VCaP (cell line): ENCODE measurements around the gene C18orf32.

Experiments
- H3K27ac ChIP-seq: fragments of 450-650 bp; 2 replicates; pipeline ENCODE4 v1.5.1; 2017
- CTCF ChIP-seq: fragments of 450-650 bp; conservative IDR thresholded peaks from 2 replicates; pipeline ENCODE4 v1.5.1; 2017; ENCODE audit warnings: mild to moderate bottlenecking, moderate library complexity

The C18orf32 gene

GRCh38 chr18:49473721-49474120 is 13.3 kb downstream of the C18orf32 start:
- H3K27ac ChIP-seq: no peak overlapping the region
- no peak for TF ChIP-seq CTCF

DNA sequence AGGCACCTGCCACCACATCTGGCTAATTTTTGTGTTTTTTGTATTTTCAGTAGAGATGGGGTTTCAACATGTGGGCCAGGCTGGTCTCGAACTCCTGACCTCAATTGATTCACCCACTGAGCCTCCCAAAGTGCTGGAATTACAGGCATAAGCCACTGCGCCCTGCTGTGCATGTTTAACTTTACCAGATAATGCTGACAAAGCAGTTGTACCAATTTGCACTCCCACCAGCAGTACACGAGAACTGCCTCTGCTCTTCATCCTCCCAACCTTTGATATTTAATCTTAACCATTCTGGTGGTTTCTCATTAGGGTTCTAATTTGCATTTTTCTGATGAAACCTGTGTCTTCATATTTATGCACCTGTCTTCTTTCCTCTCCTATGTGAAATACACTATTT is 14.6 kb downstream of the C18orf32 start:
- no peak for TF ChIP-seq CTCF
- no peak overlapping the region for H3K27ac ChIP-seq

DNA sequence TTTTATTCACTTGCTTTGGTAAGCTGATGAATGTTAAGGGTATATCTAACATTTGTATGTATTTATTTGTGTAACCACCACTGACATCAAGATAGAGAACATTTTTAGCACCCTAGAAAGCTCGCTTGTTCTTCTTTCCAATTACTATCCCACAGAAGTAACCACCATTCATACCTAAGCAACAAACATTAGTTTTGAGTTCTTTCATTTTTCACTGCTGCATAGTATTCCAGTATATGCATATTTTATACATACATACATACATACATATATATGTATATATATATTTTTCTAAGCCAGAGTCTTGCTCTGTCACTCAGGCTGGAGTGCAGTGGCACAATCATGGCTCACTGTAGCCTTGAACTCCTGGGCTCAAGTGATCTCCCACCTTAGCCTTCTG is 15.5 kb downstream of the C18orf32 start:
- H3K27ac ChIP-seq: no peak overlapping the region
- no peak for TF ChIP-seq CTCF

- H3K27ac ChIP-seq: no peak overlapping the region
- no peak for TF ChIP-seq CTCF
Measured at GRCh38 chr18:49467599-49467998, 19.4 kb downstream of the C18orf32 start.

DNA sequence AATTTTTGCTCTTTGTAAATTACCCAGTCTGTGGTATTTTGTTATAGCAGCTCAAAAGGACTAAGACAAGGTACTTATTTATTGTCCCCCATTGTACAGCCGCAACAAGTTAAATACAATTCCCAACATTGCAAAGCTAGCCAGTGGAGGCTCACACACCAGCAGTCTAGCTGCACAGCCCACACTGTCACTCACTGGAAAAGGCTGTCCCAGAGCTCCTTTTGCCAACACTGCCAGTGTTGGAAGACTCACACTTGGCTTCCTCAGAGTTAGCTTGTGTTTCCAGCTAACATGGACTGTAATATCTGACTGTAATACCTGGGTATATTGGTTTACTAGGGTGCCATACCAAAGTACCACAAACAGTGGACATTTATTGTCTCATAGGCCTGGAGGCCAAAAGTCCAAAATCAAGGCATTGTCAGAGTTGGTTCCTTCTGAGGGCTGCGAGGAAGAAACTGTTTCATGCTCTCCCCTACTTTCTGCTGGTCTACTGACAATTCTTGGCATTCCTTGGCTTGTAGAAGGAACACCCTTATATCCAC is 19.9 kb downstream of the C18orf32 start:
- H3K27ac ChIP-seq: no peak overlapping the region
- no peak for TF ChIP-seq CTCF

- H3K27ac ChIP-seq: no peak overlapping the region
- peak; percentile 14; the same call in 1 of the 2 replicates for TF ChIP-seq CTCF
Measured at GRCh38 chr18:49464718-49465598, 22.1 kb downstream of the C18orf32 start.

- TF ChIP-seq CTCF: no peak
- no peak overlapping the region; the same call in 1 of the 2 replicates for H3K27ac ChIP-seq
Measured at GRCh38 chr18:49461602-49461977, 25.4 kb downstream of the C18orf32 start.
